ENCODE data around the gene NDUFAF8.

Gene NDUFAF8

GRCh38 chr17:81241203-81241602 lies 2.1 kb downstream of the NDUFAF8 start:
- DNase-seq = no peak

GRCh38 chr17:81241648-81242420 lies 2.7 kb downstream of the NDUFAF8 start:
- DNase-seq = peak; percentile 75

- no peak for DNase-seq
Observed at GRCh38 chr17:81242421-81243332, 3.6 kb downstream of the NDUFAF8 start.

- DNase-seq = no peak
Observed at GRCh38 chr17:81243333-81243664, 4.2 kb downstream of the NDUFAF8 start.

GRCh38 chr17:81244358-81245023 lies 5.4 kb downstream of the NDUFAF8 start:
- no peak for DNase-seq

GRCh38 chr17:81245024-81245664 lies 6.0 kb downstream of the NDUFAF8 start:
- DNase-seq = peak; percentile 69

- DNase-seq = no peak
Observed at GRCh38 chr17:81245665-81246342, 6.7 kb downstream of the NDUFAF8 start.

GRCh38 chr17:81246343-81246670 lies 7.2 kb downstream of the NDUFAF8 start:
- no peak for DNase-seq

GRCh38 chr17:81246679-81247338 lies 7.7 kb downstream of the NDUFAF8 start:
- DNase-seq = no peak

GRCh38 chr17:81247339-81247990 lies 8.3 kb downstream of the NDUFAF8 start:
- DNase-seq = no peak

GRCh38 chr17:81248649-81249048 lies 9.5 kb downstream of the NDUFAF8 start:
- DNase-seq = no peak

GRCh38 chr17:81249223-81250040 lies 10.3 kb downstream of the NDUFAF8 start:
- DNase-seq = no peak

GRCh38 chr17:81250286-81251093 lies 11.4 kb downstream of the NDUFAF8 start:
- no peak for DNase-seq

GRCh38 chr17:81251094-81251708 lies 12.1 kb downstream of the NDUFAF8 start:
- no peak for DNase-seq

GRCh38 chr17:81251709-81252301 lies 12.7 kb downstream of the NDUFAF8 start:
- no peak for DNase-seq

GRCh38 chr17:81252326-81252986 lies 13.3 kb downstream of the NDUFAF8 start:
- no peak for DNase-seq

- DNase-seq = no peak
Observed at GRCh38 chr17:81252987-81253329, 13.8 kb downstream of the NDUFAF8 start.
